Hepatocyte (in vitro differentiated cells): ENCODE measurements around the gene PAIP2B. TPM values are rescaled to one million over a fixed set of nuclear protein-coding genes. Genes with fewer than 3 reads are reported as not detected.
"Not testable (repeated sequence)": the region's sequence is repeated elsewhere in the genome, so short reads cannot be mapped to it uniquely, and the experiment has no call there.

Experiments used
- DNase-seq: peaks from one replicate; pipeline ENCODE4 v3.0.0-alpha.2; 2016; ENCODE audit warnings: low spot score
- H2AFZ ChIP-seq: fragments of 200-600 bp; sonication (generic); 2 replicates; pipeline ENCODE4 v1.6.0; 2016; ENCODE audit warnings: antibody characterized with exemption, mild to moderate bottlenecking
- H3K27ac ChIP-seq: fragments of 200-600 bp; sonication (generic); 2 replicates; pipeline ENCODE4 v1.5.1; 2016; ENCODE audit warnings: mild to moderate bottlenecking
- H3K27me3 ChIP-seq: fragments of 200-600 bp; sonication (generic); 2 replicates; pipeline ENCODE4 v1.6.1; 2016
- H3K36me3 ChIP-seq: fragments of 200-600 bp; sonication (generic); replicated peaks from 2 replicates; pipeline ENCODE4 v1.5.1; 2016; ENCODE audit warnings: low read depth; ENCODE audit not compliant: insufficient read depth
- H3K4me1 ChIP-seq: fragments of 200-600 bp; sonication (generic); 2 replicates; pipeline ENCODE4 v1.5.1; 2016; ENCODE audit warnings: mild to moderate bottlenecking, moderate library complexity; ENCODE audit not compliant: insufficient read depth
- H3K4me2 ChIP-seq: fragments of 200-600 bp; sonication (generic); 2 replicates; pipeline ENCODE4 v1.6.0; 2016
- H3K4me3 ChIP-seq: fragments of 200-600 bp; sonication (generic); 2 replicates; pipeline ENCODE4 v1.5.1; 2016; ENCODE audit warnings: mild to moderate bottlenecking
- H3K79me2 ChIP-seq: fragments of 200-600 bp; sonication (generic); 2 replicates; pipeline ENCODE4 v1.6.0; 2017; ENCODE audit warnings: mild to moderate bottlenecking
- H3K9me2 ChIP-seq: fragments of 200-600 bp; sonication (generic); replicated peaks from 2 replicates; pipeline ENCODE4 v1.6.0; 2017; ENCODE audit warnings: mild to moderate bottlenecking; ENCODE audit not compliant: insufficient read depth
- H3K9me3 ChIP-seq: fragments of 200-600 bp; sonication (generic); 2 replicates; pipeline ENCODE4 v1.5.1; 2016; ENCODE audit warnings: low read depth, mild to moderate bottlenecking
- H4K20me1 ChIP-seq: fragments of 200-600 bp; sonication (generic); 2 replicates; pipeline ENCODE4 v1.6.0; 2016; ENCODE audit warnings: mild to moderate bottlenecking; ENCODE audit not compliant: insufficient read depth, poor library complexity, severe bottlenecking
- CTCF ChIP-seq: fragments of 200-600 bp; sonication (generic); IDR thresholded peaks from 2 replicates; pipeline ENCODE4 v1.5.1; 2016; ENCODE audit warnings: antibody characterized with exemption, mild to moderate bottlenecking; ENCODE audit not compliant: poor library complexity
- EZH2 ChIP-seq: fragments of 200-600 bp; sonication (generic); IDR thresholded peaks from 2 replicates; pipeline ENCODE4 v1.6.1; 2016; ENCODE audit warnings: antibody characterized with exemption, mild to moderate bottlenecking, borderline replicate concordance
- EZH2phosphoT487 ChIP-seq: fragments of 200-600 bp; sonication (generic); IDR thresholded peaks from one replicate; pipeline ENCODE4 v1.6.1; 2018; ENCODE audit warnings: antibody characterized with exemption, mild to moderate bottlenecking, low read depth, moderate library complexity; ENCODE audit not compliant: unreplicated experiment, severe bottlenecking
- WGBS: methylation state at CpG from one replicate; pipeline ENCODE4 v1.1.6; 2016; ENCODE audit warnings: low lambda C conversion rate; ENCODE audit errors: missing lambda C conversion rate; 5-methylcytosine and 5-hydroxymethylcytosine counted together
- polyA plus RNA-seq: library from polyadenylated mRNA; unstranded; fragments of >200 nt; fragmentation: Nextera tagmentation; extraction: Ambion mirVana; gene quantifications from 2 replicates; pipeline ENCODE4 v1.2.1, GENCODE V29; 2016
- total RNA-seq: library from RNA; depleted of rRNA; stranded (reverse); fragments of >200 nt; gene quantifications from 2 replicates; pipeline ENCODE4 v1.2.3, GENCODE V29; 2014

The PAIP2B gene
- total and polyA plus RNA-seq, 2 experiments from 2014 or later, result 2.6 to 4.8 TPM

GRCh38 chr2:71190656-71191569 is 36.0 kb downstream of the PAIP2B start:
- no peaks in the 10 kb centered on the region for H3K9me3 ChIP-seq
- no peak overlapping the region for H3K27ac ChIP-seq
- H3K79me2 ChIP-seq, result no peaks in the 10 kb centered on the region
- no peaks in the 10 kb centered on the region for H3K27me3 ChIP-seq
- WGBS, result 67% methylated on average over 3 of the region's 3 CpGs
- no peak overlapping the region for H3K4me2 ChIP-seq
- H3K4me1 ChIP-seq, result no peaks in the 10 kb centered on the region
- H3K4me3 ChIP-seq, result no peak overlapping the region
- H3K9me2 ChIP-seq, result no peaks in the 10 kb centered on the region
- no peaks in the 10 kb centered on the region for H3K36me3 ChIP-seq
- no peaks in the 10 kb centered on the region for H4K20me1 ChIP-seq
- no peak for DNase-seq
- no peak overlapping the region for H2AFZ ChIP-seq
- no peak for TF ChIP-seq EZH2
- TF ChIP-seq EZH2phosphoT487, result no peak
- TF ChIP-seq CTCF, result peak; percentile 26

- Histone ChIP-seq H3K4me2 (no peak overlapping the region), H3K79me2 (no peaks in the 10 kb centered on the region), H3K27me3 (no peaks in the 10 kb centered on the region), H3K9me3 (no peaks in the 10 kb centered on the region), H3K4me1 (no peaks in the 10 kb centered on the region), H3K27ac (no peak overlapping the region), H2AFZ (no peak overlapping the region), H3K4me3 (no peak overlapping the region), H3K36me3 (no peaks in the 10 kb centered on the region), H3K9me2 (no peaks in the 10 kb centered on the region), H4K20me1 (no peaks in the 10 kb centered on the region)
- no peak for TF ChIP-seq EZH2
- TF ChIP-seq CTCF, result no peak
- TF ChIP-seq EZH2phosphoT487, result no peak
- DNase-seq, result no peak
- WGBS, result 75% methylated on average over 2 of the region's 2 CpGs
Measured at GRCh38 chr2:71187589-71187988, 39.3 kb downstream of the PAIP2B start.

- Histone ChIP-seq H3K4me2 (no peak overlapping the region), H3K9me2 (no peaks in the 10 kb centered on the region), H3K79me2 (no peaks in the 10 kb centered on the region), H3K4me1 (no peaks in the 10 kb centered on the region), H3K4me3 (no peak overlapping the region), H3K27me3 (no peaks in the 10 kb centered on the region), H3K27ac (no peak overlapping the region), H3K36me3 (no peaks in the 10 kb centered on the region), H2AFZ (no peak overlapping the region), H3K9me3 (no peaks in the 10 kb centered on the region), H4K20me1 (no peaks in the 10 kb centered on the region)
- WGBS, result 75% methylated on average over 1 of the region's 1 CpG
- TF ChIP-seq EZH2phosphoT487, result no peak
- TF ChIP-seq EZH2, result no peak
- TF ChIP-seq CTCF, result no peak
- DNase-seq, result no peak
Measured at GRCh38 chr2:71186973-71187372, 39.9 kb downstream of the PAIP2B start.

- peak overlapping the region; percentile 56 for H3K4me2 ChIP-seq
- not testable (repeated sequence) for H2AFZ ChIP-seq, H3K4me3 ChIP-seq, H3K79me2 ChIP-seq, H3K9me2 ChIP-seq, H3K27me3 ChIP-seq, H3K4me1 ChIP-seq, DNase-seq, H4K20me1 ChIP-seq, H3K27ac ChIP-seq, H3K36me3 ChIP-seq, H3K9me3 ChIP-seq
- 41% methylated on average over 2 of the region's 5 CpGs for WGBS
Measured at GRCh38 chr2:71183306-71184115, 43.4 kb downstream of the PAIP2B start.
